Measurements from ENCODE around the gene TRIM5. TPM values are rescaled to one million over a fixed set of nuclear protein-coding genes. Genes with fewer than 3 reads are reported as not detected.

The TRIM5 gene
- total and polyA plus RNA-seq, 2 experiments from 2014 or later = 20.8 to 21.0 TPM

GRCh38 chr11:5643585-5643984 is 41.3 kb downstream of the TRIM5 start (continued):
- no peak for TF ChIP-seq EZH2phosphoT487 (IDR thresholded peaks at IDR 0.05; ENCODE audit: unreplicated experiment)
- TF ChIP-seq ZNF462 (CRISPR knock-in tag; IDR thresholded peaks at IDR 0.05) = no peak
- TF ChIP-seq EZH2 (IDR thresholded peaks at IDR 0.05; ENCODE audit: low read depth, unreplicated experiment) = no peak
- no peak for TF ChIP-seq ZNF114 (CRISPR knock-in tag; IDR thresholded peaks at IDR 0.05)
- TF ChIP-seq ETS1 (IDR thresholded peaks at IDR 0.05) = no peak
- no peak for TF ChIP-seq NANOG (IDR thresholded peaks at IDR 0.05; ENCODE audit: borderline replicate concordance)

DNA sequence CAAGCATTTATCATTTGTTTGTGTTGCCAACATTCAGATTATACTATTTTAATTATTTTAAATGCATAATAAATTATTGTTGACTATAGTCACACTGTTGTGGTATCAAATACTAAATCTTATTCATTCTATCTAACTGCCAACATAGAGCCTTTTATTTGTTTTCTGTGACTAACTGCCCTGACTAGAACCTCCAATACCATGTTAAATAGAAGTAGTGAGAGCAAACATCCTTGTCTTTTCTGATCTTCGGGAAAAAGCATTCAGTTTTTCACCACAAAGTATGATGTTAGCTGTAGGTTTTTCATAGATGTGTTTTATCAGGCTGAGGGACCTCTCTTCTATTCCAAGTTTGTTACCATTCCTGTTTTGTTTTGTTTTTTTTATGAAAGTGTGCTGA is 44.9 kb downstream of the TRIM5 start:
- Histone ChIP-seq H2AFZ (no peak overlapping the region), H3K4me1 (ENCODE audit: insufficient read depth) (no peaks in the 10 kb centered on the region)
- no peak for ATAC-seq

More for the DNA sequence above, 44.9 kb downstream of the TRIM5 start:
- H3K9me3 Mint-ChIP-seq = no peaks in the 10 kb centered on the region
- DNase-seq (ENCODE audit: low spot score) = no peak
- Histone ChIP-seq H3K9me2 (ENCODE audit: insufficient read depth) (peaks cover 9% of the 10 kb centered on the region; the same call in 1 of the 2 replicates), H3K27ac (ENCODE audit: low read depth) (no peak overlapping the region), H3K4me2 (no peak overlapping the region), H3F3A (replicated peaks; ENCODE audit: low read depth) (no peaks in the 10 kb centered on the region), H3K27me3 (ENCODE audit: insufficient read depth) (no peaks in the 10 kb centered on the region), H3K79me2 (replicated peaks; ENCODE audit: insufficient read depth) (no peaks in the 10 kb centered on the region), H3K36me3 (ENCODE audit: insufficient read depth) (no peaks in the 10 kb centered on the region), H4K20me1 (replicated peaks; ENCODE audit: insufficient read depth) (no peaks in the 10 kb centered on the region), H3K4me3 (no peak overlapping the region)
- H3K27ac Mint-ChIP-seq = no peak overlapping the region
- no peaks in the 10 kb centered on the region for H3K27me3 Mint-ChIP-seq (ENCODE audit: insufficient read depth, low read depth, poor library complexity)
- H3K36me3 Mint-ChIP-seq (ENCODE audit: low read depth) = no peaks in the 10 kb centered on the region
- H3K4me3 Mint-ChIP-seq = no peak overlapping the region
- no peaks in the 10 kb centered on the region for H3K4me1 Mint-ChIP-seq
- TF ChIP-seq ETS1 (IDR thresholded peaks at IDR 0.05) = no peak
